Measurements from ENCODE around the gene DHCR7. TPM values are rescaled to one million over a fixed set of nuclear protein-coding genes. Genes with fewer than 3 reads are reported as not detected.
"Not testable (repeated sequence)": the region's sequence is repeated elsewhere in the genome, so short reads cannot be mapped to it uniquely, and the experiment has no call there.

DHCR7 gene
- total RNA-seq, 1 experiment from 2014 or later, result 114 TPM

DNA sequence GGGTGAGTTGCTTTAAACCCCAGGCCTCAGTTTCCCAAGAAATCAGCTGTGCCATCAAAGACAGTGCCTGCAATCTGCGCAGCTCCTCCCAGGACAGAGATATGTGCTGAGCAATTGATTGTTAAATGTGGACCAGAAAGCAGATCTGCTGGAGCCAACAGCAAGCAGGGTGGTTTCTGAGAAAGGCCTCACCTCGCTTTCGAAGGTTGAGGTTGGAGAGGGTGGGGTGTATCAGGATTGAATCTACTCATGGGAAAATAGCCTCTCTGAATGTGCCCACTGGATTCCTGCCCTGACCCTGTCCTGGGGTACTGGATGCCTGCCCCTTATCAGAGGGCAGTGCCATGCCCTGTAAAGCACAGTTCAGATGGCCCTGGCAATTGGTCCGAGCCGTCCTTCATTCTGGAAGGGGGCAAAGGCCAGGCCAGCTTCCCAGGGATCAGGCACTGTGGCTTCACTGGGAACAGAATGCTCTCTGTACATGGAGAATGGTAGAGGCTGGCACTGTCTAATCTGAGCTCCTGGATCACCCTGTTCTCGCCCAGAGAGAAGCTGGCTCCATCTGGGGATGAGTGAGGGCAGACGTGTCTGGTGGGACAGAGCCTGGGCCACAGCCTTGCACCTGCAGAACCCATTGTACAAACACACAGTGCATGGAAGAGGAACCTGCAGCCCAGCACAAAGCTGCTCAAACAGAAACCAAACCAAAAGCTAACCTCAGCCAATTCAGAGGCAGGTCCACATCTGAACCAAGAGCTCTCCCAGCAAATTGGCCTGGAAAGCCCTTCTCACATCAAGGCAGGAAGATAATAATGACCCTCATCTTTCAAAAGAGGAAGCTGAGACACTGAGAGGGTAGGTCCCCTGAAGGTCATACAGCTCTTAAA, 15.2 kb downstream of the DHCR7 start:
- no peak for DNase-seq (ENCODE audit: low read depth, low spot score)
- in situ Hi-C loops (cut with HindIII; ENCODE audit: low pct_unique_long_range_greater_than_20kb, low sequenced_read_pairs), result no loop called here

DNA sequence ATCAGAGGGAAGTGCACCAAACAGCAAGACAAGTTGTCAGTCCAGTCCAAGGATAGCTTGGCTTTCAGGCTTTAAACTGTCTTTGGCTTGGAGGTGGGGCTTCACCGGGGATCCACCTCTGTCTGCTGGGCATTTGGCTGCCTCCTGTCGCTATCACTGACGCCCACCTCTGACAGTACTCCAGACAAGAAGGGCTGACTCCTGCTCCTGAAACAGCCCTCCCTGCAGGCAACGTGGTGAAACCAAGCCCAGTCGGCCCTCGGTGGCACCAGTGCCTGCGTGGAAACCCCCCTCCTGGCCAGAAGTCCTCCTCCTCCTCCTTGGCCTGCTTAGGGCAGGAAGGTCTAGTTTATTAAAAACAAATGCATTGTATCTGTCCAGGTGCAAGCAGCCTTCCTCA, 16.9 kb downstream of the DHCR7 start:
- no peak for DNase-seq (ENCODE audit: low read depth, low spot score)
- in situ Hi-C loops (cut with HindIII; ENCODE audit: low pct_unique_long_range_greater_than_20kb, low sequenced_read_pairs), result no loop called here

DNA sequence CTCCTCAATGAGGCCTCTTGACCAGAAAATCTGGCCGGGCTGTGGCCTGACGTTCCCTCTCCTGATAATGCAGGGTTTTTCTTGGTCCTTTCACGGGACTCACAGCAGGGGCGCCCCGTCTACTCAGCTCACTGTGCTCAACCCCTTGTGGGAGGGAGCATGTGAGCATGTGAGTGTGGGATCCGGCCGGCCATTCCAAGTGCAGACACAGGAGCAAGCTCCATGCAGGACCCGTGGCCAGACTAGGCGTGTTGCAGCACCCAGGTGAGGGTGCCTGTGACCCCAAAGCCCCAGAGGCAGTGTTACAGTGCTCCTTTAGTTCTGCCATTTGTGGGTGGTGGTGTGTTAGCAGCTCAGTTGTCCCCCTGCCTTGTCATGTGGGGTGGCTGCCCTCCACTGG, 18.0 kb downstream of the DHCR7 start:
- in situ Hi-C loops (cut with HindIII; ENCODE audit: low pct_unique_long_range_greater_than_20kb, low sequenced_read_pairs), result no loop called here
- DNase-seq (ENCODE audit: low read depth, low spot score), result no peak

DNA sequence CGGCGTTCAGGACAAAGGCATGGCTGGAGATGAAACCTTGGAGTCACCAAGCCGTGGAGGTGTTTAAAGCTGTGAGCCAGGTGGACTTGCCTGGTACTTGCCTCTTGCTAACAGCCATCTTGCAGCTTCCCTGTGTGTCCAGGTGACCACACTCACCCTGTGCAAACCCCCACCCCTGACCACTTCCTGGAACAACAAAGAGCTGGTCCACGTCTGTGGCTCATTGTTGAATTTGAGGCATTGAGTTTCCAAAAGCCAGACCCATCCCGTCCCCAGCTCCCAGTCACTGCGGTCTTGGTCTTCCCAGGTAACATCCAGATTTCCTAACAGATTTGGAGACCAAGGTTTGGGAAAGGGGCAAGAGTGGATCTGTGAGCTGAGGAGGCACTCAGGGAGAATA, 18.5 kb downstream of the DHCR7 start:
- in situ Hi-C loops (cut with HindIII; ENCODE audit: low pct_unique_long_range_greater_than_20kb, low sequenced_read_pairs), result no loop called here
- no peak for DNase-seq (ENCODE audit: low read depth, low spot score)

DNA sequence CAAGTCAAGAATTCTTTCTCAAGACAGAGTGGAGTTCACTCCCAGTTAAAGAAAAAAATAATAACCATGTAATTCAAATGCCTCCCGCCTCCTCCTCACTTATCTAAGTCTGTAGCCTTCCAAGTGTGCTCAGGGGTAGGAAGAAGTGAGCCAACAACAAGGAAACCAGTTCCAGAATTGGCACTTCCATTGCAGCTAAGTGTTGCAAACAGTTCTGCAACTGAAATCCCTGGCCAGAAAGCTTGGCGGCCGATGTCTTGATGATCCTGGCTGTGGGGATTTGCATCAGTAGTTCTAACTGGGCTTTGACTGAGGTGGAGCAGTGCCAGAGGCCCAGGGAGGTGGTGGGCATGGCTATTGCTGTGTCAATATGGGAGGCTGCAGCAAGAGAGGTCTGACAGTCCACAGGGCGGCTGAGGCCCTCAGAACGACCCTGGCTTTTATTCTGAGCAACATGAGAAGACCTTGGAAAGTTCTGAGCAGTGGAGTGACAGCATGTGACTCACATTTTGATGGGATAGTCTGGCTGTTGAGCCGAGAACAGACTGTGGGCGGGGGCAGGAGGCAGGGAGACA, 19.2 kb downstream of the DHCR7 start:
- no peak for DNase-seq (ENCODE audit: low read depth, low spot score)
- in situ Hi-C loops (cut with HindIII; ENCODE audit: low pct_unique_long_range_greater_than_20kb, low sequenced_read_pairs), result no loop called here

DNA sequence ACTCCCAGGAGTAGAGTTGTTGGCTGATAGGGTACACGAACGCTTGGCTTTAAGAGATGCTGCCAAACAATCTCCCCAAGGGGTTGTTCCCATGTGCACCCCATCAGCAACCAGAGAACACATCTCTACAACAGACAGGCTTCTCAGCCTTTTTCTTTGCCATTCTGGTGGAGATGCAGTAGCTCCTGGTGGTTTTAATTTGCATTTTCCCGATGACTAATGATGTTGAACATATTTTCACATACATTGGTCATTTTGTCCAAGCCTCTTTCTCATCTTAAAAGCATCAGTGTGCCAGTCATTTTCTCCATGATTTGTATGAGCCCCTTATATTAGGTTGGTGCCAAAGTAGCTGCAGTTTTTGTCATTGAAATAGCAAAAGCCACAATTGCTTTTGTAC, 21.8 kb downstream of the DHCR7 start:
- DNase-seq (ENCODE audit: low read depth, low spot score), result no peak
- in situ Hi-C loops (cut with HindIII; ENCODE audit: low pct_unique_long_range_greater_than_20kb, low sequenced_read_pairs), result no loop called here

DNA sequence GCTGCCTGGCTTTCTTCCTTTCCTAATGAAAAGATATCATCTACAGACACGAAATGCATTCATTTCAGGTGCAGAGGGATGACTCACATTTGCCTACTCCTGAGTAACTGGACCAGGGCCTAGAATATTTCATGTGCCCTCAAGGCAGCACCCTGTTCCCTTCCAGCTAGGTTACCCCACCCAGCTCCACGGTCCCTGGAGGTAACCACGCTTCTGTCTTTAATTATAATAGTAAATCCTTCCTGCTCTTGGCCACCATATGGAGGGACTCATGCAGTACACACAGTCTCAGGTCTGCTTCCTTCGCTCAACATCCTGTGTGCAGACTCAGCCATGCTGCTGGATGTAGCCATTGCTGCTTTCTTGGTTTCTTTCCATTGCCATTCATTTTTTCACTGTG, 22.3 kb downstream of the DHCR7 start:
- in situ Hi-C loops (cut with HindIII; ENCODE audit: low pct_unique_long_range_greater_than_20kb, low sequenced_read_pairs), result no loop called here
- no peak for DNase-seq (ENCODE audit: low read depth, low spot score)

DNA sequence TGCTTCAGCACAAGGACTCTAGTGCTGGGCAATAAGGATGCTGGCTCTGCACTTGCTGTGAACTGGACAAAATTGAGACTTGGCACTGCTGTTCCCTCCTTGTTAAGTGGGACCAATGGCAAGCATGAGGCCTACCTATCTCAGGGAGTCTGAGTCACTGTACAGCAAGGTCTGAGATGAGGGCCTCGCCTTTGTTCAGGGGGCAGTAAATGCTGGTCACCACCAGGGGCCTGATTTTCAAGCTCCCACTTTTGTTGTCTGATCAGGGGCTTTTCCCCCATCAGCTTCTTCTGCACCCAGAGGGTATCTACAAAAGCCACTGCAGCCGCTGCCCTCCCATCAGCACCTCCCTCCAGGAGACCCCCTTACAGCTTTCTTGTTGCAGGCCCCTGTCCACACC, 22.8 kb downstream of the DHCR7 start:
- in situ Hi-C loops (cut with HindIII; ENCODE audit: low pct_unique_long_range_greater_than_20kb, low sequenced_read_pairs), result no loop called here

DNA sequence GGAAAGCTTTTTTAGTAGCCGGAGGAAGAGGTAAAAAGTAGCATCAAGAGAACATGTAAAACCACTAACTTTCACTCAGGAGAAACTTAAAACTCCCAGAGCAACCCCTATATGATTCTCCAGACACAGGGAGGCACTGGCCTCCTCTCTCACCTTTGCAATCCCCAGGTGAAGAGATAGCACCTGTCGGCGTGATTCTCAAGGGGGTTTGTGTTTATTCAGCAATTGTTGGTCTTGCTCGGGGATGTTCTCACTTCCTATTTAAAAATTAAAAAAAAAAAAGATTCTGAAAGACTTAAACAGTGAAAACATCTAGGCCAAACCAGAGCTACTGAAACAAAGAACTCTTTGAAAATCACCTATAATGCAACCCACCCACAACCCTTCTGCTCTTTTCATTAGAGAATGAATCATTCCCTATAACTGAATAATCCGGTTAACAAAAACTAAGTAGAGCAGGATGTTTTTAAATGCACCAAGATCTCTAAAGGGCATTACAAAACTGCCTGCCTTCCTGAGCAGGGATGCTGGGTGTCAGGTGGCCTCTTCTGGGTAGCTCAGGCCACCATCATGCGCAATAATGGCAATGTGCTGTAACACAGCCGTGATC, 24.9 kb downstream of the DHCR7 start:
- in situ Hi-C loops (cut with HindIII; ENCODE audit: low pct_unique_long_range_greater_than_20kb, low sequenced_read_pairs), result loop anchor here (25.0 kb wide), 1 partner anchor 686 kb away; no protein-coding TSS in a partner anchor
- peak; percentile 71 for DNase-seq (ENCODE audit: low read depth, low spot score)

More for the DNA sequence above, 22.8 kb downstream of the DHCR7 start:
- no peak for DNase-seq (ENCODE audit: low read depth, low spot score)

DNA sequence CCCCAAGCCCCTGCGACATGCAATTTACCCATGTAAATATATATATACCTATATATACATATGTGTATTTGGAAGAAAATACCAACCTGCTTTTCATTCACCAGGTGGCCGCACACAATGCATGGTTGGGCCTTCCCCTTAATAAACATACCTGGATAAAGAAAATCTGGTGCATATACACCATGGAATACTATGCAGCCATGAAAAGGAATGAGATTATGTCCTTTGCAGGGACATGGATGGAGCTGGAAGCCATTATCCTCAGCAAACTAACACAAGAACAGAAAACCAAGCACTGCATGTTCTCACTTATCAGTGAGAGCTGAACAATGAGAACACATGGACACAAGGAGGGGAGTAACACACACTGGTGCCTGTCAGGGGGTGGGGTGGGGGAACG, 25.9 kb downstream of the DHCR7 start:
- DNase-seq (ENCODE audit: low read depth, low spot score), result not testable (repeated sequence)
- in situ Hi-C loops (cut with HindIII; ENCODE audit: low pct_unique_long_range_greater_than_20kb, low sequenced_read_pairs), result loop anchor here (25.0 kb wide), 1 partner anchor 685 kb away; no protein-coding TSS in a partner anchor

DNA sequence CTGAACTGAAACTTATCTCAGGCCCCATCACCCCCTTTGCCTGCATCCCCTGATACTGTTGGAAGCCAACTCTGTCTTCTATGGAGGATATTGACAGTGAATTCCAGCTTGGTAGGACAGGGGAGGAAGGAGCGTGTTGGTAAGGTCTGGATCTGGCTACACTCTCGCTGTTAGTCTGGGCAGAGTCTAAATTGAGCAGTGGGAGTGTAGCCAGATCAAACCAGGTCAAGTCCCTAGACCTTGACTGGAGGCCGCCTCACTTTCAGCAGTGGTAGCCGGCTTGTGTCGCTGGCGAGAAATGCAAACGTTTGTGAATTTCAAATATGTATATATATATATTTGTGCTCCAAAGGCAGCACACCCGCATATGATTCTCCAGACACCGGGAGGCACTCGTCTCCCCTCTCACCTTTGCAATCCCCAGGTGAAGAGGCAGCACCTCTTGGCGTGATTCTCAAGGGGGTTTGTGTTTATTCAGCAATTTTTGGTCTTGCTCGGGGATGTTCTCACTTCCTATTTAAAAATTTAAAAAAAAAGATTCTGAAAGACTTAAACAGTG, 26.7 kb downstream of the DHCR7 start:
- no peak for DNase-seq (ENCODE audit: low read depth, low spot score)
- in situ Hi-C loops (cut with HindIII; ENCODE audit: low pct_unique_long_range_greater_than_20kb, low sequenced_read_pairs), result loop anchor here (25.0 kb wide), 1 partner anchor 684 kb away; no protein-coding TSS in a partner anchor

DNA sequence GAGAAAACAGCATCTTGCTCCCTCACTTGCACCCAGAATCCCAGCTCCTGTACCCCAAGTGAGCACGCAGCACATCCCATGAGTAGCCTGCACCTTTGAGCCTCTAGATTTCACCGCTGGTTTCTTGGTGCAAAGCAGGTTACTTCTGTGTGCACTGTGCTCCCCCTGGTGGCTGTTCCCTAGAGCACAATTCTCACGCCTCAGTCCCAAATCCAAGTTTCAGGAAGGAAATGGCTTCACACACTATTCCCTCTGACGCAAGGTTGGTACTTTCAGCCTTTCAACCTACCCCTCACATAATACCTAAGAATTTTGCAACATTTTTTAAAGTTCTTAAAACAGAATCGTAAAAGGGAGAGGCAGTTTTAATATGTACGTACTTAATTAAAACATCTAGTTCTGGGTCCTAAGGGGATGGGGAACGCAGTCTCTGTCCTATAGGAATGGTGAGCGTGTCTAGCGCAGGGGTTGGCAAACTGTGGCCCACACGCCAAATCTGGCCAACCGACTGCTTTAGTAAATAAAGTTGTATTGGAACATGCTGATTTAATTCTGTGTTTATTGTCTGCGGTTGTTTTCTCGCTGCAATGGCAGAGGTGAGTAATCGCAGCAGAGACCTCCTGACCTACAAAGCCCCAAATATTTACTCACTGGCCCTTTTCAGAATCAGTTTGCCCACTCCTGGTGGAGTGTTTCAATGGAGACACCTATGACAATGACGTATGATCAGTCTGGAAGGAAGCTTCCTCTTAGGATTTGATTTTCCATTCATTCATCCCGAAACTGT, 27.5 kb downstream of the DHCR7 start:
- peak; percentile 92 for DNase-seq (ENCODE audit: low read depth, low spot score)
- in situ Hi-C loops (cut with HindIII; ENCODE audit: low pct_unique_long_range_greater_than_20kb, low sequenced_read_pairs), result loop anchor here (25.0 kb wide), 1 partner anchor 683 kb away; no protein-coding TSS in a partner anchor

DNA sequence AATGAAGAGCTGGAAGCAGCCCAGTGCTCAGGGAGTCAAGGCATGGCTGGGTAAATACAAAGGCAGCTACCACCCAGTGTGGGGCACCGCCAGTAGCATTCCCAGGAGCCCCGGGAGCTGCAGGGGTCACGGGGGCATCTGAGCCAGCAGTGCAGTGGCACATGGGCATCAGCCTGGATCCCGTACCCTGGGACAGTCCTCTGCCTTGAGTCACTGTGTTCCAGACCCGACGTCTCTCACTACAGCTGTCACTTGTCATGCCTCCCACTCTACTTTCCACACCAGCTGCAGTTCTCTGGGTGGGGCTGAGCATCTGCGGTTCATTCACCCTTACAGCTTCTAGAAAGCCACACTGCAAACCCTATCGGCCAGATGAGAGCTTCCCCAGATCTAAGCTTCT, 29.6 kb downstream of the DHCR7 start:
- DNase-seq (ENCODE audit: low read depth, low spot score), result no peak
- in situ Hi-C loops (cut with HindIII; ENCODE audit: low pct_unique_long_range_greater_than_20kb, low sequenced_read_pairs), result loop anchor here (25.0 kb wide), 1 partner anchor 681 kb away; no protein-coding TSS in a partner anchor

DNA sequence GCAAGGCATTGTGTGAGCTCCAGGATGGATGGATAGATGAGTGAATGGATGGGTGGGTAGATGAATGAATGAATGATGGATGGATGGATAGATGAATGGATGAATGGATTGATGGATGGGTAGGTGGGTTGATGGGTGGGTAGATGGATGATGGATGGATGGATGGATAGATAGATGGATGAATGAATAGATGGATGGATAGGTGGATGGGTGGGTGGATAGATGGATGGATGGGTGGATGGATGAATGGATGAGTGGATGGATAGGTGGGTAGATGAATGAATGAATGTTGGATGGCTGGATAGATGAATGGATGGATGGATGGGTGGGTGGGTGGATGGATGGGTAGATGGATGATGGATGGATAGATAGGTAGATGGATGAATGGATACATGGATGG, 33.5 kb downstream of the DHCR7 start:
- in situ Hi-C loops (cut with HindIII; ENCODE audit: low pct_unique_long_range_greater_than_20kb, low sequenced_read_pairs), result loop anchor here (25.0 kb wide), 1 partner anchor 677 kb away; no protein-coding TSS in a partner anchor
- DNase-seq (ENCODE audit: low read depth, low spot score), result no peak

DNA sequence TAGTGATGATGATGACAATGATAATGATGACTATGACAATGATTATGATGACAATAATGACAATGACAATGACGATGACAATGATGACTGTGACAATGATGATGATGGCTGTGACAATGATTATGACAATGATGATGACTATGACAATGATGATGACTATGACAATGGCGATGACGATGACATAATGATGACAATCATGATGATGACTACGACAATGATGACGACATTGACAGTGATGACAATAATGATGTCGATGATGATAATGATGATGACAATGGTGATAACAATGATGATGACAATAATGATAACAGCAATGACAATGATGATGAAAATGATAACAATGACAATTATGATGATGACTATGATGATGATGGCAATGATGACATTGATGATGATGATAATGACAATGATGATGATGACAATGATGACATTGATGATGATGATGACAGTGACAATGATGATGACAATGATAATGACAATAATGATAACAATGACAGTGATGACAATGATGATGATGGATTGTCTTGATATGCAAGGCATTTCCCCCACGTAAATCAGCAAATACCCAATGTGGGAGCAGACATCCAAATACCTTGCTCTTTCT, 37.7 kb downstream of the DHCR7 start:
- in situ Hi-C loops (cut with HindIII; ENCODE audit: low pct_unique_long_range_greater_than_20kb, low sequenced_read_pairs), result loop anchor here (25.0 kb wide), 1 partner anchor 673 kb away; no protein-coding TSS in a partner anchor
- no peak for DNase-seq (ENCODE audit: low read depth, low spot score)

DNA sequence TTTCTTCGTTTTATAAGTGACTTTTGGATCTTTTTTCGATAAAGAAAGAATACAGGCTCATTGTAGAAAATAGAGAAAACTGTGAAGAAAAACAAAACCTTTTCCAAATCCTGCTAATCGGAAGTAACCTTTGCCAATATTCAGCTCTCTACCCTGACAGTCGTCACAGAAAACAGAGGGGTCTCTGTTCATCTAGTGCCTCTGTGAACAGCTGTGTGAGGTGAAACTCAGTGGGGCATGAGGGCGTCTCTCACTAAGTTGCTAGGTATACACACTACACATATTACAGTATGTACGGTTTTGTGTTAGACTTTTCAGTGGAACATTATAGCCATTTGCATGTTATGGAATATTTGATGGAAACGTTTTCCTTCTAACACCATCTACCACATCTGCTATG, 39.4 kb downstream of the DHCR7 start:
- DNase-seq (ENCODE audit: low read depth, low spot score), result peak; percentile 77
- in situ Hi-C loops (cut with HindIII; ENCODE audit: low pct_unique_long_range_greater_than_20kb, low sequenced_read_pairs), result loop anchor here (25.0 kb wide), 1 partner anchor 672 kb away; no protein-coding TSS in a partner anchor

DNA sequence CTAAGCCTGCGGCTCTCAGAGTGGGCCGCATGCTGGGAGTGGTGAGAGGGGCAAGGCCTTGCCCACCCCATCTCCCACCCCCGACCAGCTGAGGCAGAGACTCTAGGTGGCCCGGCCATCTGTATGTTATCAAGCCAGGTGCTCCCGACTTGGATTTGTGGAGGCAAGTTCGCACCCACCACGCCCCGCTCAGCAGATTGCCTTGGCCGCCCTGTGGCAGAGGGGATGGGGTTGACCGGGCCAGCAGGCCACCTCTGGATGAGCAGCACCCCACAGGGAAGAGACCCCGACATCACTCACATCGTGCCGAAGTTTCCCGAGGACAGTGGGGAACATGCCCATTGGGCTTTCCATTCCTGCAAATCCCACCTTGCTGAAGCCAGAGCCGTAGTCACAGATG, 40.8 kb downstream of the DHCR7 start:
- in situ Hi-C loops (cut with HindIII; ENCODE audit: low pct_unique_long_range_greater_than_20kb, low sequenced_read_pairs), result loop anchor here (25.0 kb wide), 1 partner anchor 670 kb away; no protein-coding TSS in a partner anchor

More for the DNA sequence above, 40.8 kb downstream of the DHCR7 start:
- DNase-seq (ENCODE audit: low read depth, low spot score), result no peak

All from SK-MEL-5 (cell line).